Neural progenitor cell (in vitro differentiated cells): Measurements from ENCODE around the gene KCNH2. TPM values are rescaled to one million over a fixed set of nuclear protein-coding genes. Genes with fewer than 3 reads are reported as not detected.

Experiments used
- DNase-seq: peaks from one replicate; pipeline ENCODE4 v3.0.0-alpha.2; 2016; ENCODE audit warnings: low spot score
- H2AFZ ChIP-seq: fragments of 200-600 bp; sonication (generic); replicated peaks from 2 replicates; pipeline ENCODE4 v1.6.1; 2016; ENCODE audit warnings: antibody characterized with exemption
- H3F3A ChIP-seq: fragments of 200-600 bp; sonication (generic); 2 replicates; pipeline ENCODE4 v1.6.1; 2016; ENCODE audit warnings: antibody characterized with exemption, low read depth
- H3K27ac ChIP-seq: fragments of 200-600 bp; sonication (generic); 2 replicates; pipeline ENCODE4 v1.5.1; 2016; ENCODE audit warnings: mild to moderate bottlenecking
- H3K27me3 ChIP-seq: fragments of 200-600 bp; sonication (generic); 2 replicates; pipeline ENCODE4 v1.6.1; 2016; ENCODE audit warnings: mild to moderate bottlenecking, moderate library complexity
- H3K36me3 ChIP-seq: fragments of 200-600 bp; sonication (generic); 2 replicates; pipeline ENCODE4 v1.5.1; 2016
- H3K4me1 ChIP-seq: fragments of 200-600 bp; sonication (generic); 2 replicates; pipeline ENCODE4 v1.6.1; 2016; ENCODE audit warnings: mixed run types
- H3K4me2 ChIP-seq: fragments of 200-600 bp; sonication (generic); 2 replicates; pipeline ENCODE4 v1.6.1; 2016
- H3K4me3 ChIP-seq: fragments of 200-600 bp; sonication (generic); 2 replicates; pipeline ENCODE4 v1.5.1; 2016
- H3K79me2 ChIP-seq: fragments of 200-600 bp; sonication (generic); 2 replicates; pipeline ENCODE4 v1.6.1; 2016; ENCODE audit warnings: low read depth
- H3K9ac ChIP-seq: fragments of 200-600 bp; sonication (generic); 2 replicates; pipeline ENCODE4 v1.6.1; 2016
- H3K9me3 ChIP-seq: fragments of 200-600 bp; sonication (generic); 2 replicates; pipeline ENCODE4 v1.5.1; 2016; ENCODE audit warnings: low read depth
- H4K20me1 ChIP-seq: fragments of 200-600 bp; sonication (generic); 2 replicates; pipeline ENCODE4 v1.6.1; 2016; ENCODE audit warnings: low read depth
- H3K27ac Mint-ChIP-seq: 3 replicates; pipeline ENCODE4 v1.8.0; 2021; ENCODE audit warnings: mixed read lengths
- H3K27me3 Mint-ChIP-seq: 2 replicates; pipeline ENCODE4 v1.8.0; 2022; ENCODE audit warnings: low read depth, mild to moderate bottlenecking, inconsistent platforms, moderate library complexity, mixed read lengths; ENCODE audit not compliant: insufficient read depth
- H3K36me3 Mint-ChIP-seq: 3 replicates; pipeline ENCODE4 v1.8.0; 2021; ENCODE audit warnings: mixed read lengths
- H3K4me1 Mint-ChIP-seq: 3 replicates; pipeline ENCODE4 v1.8.0; 2021; ENCODE audit warnings: mixed read lengths
- H3K4me3 Mint-ChIP-seq: 3 replicates; pipeline ENCODE4 v1.8.0; 2021; ENCODE audit warnings: mild to moderate bottlenecking, moderate library complexity, mixed read lengths
- H3K9me3 Mint-ChIP-seq: 3 replicates; pipeline ENCODE4 v1.8.0; 2020; ENCODE audit warnings: mixed read lengths
- EZH2 ChIP-seq: fragments of 200-600 bp; sonication (generic); IDR thresholded peaks from 2 replicates; pipeline ENCODE4 v1.6.1; 2017; ENCODE audit warnings: antibody characterized with exemption, mild to moderate bottlenecking, moderate library complexity
- EZH2phosphoT487 ChIP-seq: fragments of 200-600 bp; sonication (generic); IDR thresholded peaks from 2 replicates; pipeline ENCODE4 v1.6.1; 2017; ENCODE audit warnings: antibody characterized with exemption
- total RNA-seq: library from RNA; depleted of rRNA; stranded (reverse); fragments of >200 nt; gene quantifications from 2 replicates; pipeline ENCODE4 v1.2.3, GENCODE V29; 2015; ENCODE audit warnings: low replicate concordance
- TF ChIP-seq, protein P1 (sequence below): fragments of 200-600 bp; sonication (generic); IDR thresholded peaks from 2 replicates; pipeline ENCODE4 v1.5.1; 2017; ENCODE audit warnings: antibody characterized with exemption, mild to moderate bottlenecking

The KCNH2 gene
- total RNA-seq, 1 donor from 2014 or later: 2.6 TPM

DNA sequence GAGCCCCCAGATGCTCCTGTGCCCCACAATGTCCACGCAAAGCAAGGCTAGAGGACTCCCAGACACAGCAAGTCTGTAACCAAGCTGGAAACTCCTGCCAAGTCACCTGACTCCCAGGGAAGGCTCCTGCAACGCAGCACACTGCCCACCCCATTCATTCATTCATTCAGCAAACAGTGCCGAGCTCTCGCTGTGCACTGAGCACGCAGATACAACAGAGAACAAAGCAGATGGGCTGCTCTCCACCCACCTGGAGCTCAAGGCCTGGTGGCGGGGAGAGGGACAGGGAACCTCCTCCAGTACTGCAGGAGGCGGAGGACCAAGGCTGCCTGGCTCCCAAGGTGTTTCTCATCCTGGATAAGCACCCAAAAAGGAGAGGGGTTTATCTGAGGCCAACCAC lies 8.6 kb downstream of the KCNH2 start:
- Histone ChIP-seq H3K27ac (no peak overlapping the region), H3K27me3 (peaks cover 16% of the 10 kb centered on the region), H2AFZ (no peak overlapping the region), H3K4me3 (no peak overlapping the region), H3K9ac (no peak overlapping the region), H3K9me3 (no peaks in the 10 kb centered on the region), H3K4me2 (peak overlapping the region; percentile 60), H4K20me1 (no peaks in the 10 kb centered on the region), H3K4me1 (peaks cover 46% of the 10 kb centered on the region), H3K79me2 (no peaks in the 10 kb centered on the region), H3K36me3 (no peaks in the 10 kb centered on the region), H3F3A (peaks cover 8% of the 10 kb centered on the region)
- Mint-ChIP-seq H3K4me3 (no peak overlapping the region), H3K27me3 (peaks cover 18% of the 10 kb centered on the region), H3K36me3 (peaks cover 2% of the 10 kb centered on the region), H3K9me3 (no peaks in the 10 kb centered on the region), H3K27ac (peak overlapping the region; percentile 51), H3K4me1 (peaks cover 40% of the 10 kb centered on the region)
- TF ChIP-seq EZH2: no peak
- TF ChIP-seq, protein P1, sequence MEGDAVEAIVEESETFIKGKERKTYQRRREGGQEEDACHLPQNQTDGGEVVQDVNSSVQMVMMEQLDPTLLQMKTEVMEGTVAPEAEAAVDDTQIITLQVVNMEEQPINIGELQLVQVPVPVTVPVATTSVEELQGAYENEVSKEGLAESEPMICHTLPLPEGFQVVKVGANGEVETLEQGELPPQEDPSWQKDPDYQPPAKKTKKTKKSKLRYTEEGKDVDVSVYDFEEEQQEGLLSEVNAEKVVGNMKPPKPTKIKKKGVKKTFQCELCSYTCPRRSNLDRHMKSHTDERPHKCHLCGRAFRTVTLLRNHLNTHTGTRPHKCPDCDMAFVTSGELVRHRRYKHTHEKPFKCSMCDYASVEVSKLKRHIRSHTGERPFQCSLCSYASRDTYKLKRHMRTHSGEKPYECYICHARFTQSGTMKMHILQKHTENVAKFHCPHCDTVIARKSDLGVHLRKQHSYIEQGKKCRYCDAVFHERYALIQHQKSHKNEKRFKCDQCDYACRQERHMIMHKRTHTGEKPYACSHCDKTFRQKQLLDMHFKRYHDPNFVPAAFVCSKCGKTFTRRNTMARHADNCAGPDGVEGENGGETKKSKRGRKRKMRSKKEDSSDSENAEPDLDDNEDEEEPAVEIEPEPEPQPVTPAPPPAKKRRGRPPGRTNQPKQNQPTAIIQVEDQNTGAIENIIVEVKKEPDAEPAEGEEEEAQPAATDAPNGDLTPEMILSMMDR: no peak
- TF ChIP-seq EZH2phosphoT487: no peak
- DNase-seq: no peak

DNA sequence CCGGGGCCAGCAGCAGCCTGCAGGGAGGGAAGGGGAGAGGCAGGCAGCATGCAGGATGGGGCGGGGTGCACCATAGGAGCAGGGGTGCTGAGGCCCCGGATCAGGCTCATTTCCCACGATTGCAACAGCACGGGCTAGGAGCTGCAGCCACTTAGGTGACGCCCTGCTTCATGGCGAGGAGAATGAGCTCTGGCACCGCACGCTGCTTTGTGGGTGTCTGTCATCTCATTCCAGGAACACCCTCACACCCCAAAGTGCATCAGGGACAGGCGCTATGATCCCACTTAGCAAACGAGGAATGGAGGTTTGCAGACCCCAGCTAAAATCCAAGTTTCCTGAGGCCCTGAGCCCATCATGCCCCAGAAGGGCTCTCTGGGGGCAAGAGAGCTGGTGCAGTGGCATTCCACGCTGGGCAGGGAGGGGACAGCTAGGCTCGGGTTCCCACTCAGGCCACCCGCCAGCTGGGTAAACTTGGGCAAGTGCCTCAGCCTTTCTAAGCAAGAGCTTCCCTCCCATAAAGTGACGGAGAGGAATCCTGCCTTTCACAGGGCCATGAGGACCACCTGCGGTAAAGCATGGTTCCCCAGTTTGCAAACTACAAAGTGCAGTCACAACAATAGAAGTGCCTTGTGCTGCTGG lies 9.3 kb downstream of the KCNH2 start:
- Mint-ChIP-seq H3K4me1 (peaks cover 44% of the 10 kb centered on the region), H3K9me3 (no peaks in the 10 kb centered on the region), H3K27me3 (peaks cover 18% of the 10 kb centered on the region), H3K27ac (no peak overlapping the region), H3K4me3 (no peak overlapping the region), H3K36me3 (peaks cover 2% of the 10 kb centered on the region)
- peak overlapping the region; percentile 60 for H3K4me2 ChIP-seq
- TF ChIP-seq EZH2phosphoT487: no peak
- peaks cover 40% of the 10 kb centered on the region for H3K4me1 ChIP-seq
- peaks cover 8% of the 10 kb centered on the region for H3F3A ChIP-seq
- peak; percentile 39 for DNase-seq
- H3K27me3 ChIP-seq: peaks cover 9% of the 10 kb centered on the region
- no peaks in the 10 kb centered on the region for H3K36me3 ChIP-seq
- H2AFZ ChIP-seq: no peak overlapping the region
- no peaks in the 10 kb centered on the region for H3K9me3 ChIP-seq
- H4K20me1 ChIP-seq: no peaks in the 10 kb centered on the region
- no peaks in the 10 kb centered on the region for H3K79me2 ChIP-seq
- H3K27ac ChIP-seq: no peak overlapping the region
- no peak overlapping the region for H3K4me3 ChIP-seq
- H3K9ac ChIP-seq: no peak overlapping the region

DNA sequence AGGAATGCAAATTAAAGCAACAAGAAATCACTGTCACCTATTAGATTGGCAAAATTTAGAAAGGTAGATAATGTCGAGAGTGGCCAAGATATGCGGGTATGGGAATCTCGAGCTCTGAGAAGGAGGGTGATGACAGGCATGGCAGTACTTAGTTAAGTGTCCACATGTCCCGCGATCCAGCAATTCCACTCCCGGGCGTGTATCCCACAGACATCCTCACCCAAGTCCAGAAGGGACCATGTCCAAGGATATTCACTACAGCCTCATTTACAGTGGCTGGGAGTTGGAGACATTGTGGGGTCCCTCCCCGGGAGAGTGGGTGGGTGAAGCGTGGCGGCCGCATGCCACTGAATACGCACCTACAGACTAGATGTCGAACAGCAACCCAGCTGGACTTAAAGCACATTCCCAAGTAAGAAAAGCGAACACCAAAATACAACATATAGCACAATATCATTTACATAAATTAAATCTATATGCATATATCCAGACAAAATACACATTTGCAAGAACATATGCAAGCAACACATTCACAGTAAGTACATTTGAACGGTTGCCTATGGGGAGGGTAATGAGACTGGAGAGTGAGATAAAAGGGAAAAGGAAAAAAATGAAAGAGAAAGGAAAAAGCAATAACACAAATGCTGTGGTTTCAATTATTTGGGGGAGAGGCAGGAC lies 9.9 kb downstream of the KCNH2 start:
- Mint-ChIP-seq H3K4me1 (peaks cover 44% of the 10 kb centered on the region), H3K27ac (no peak overlapping the region), H3K9me3 (no peaks in the 10 kb centered on the region), H3K36me3 (peaks cover under 1% of the 10 kb centered on the region), H3K27me3 (peaks cover 19% of the 10 kb centered on the region), H3K4me3 (no peak overlapping the region)
- no peak for DNase-seq
- no peak overlapping the region for H3K27ac ChIP-seq
- no peak overlapping the region for H3K4me3 ChIP-seq
- no peak for TF ChIP-seq EZH2phosphoT487
- no peak for TF ChIP-seq EZH2
- H3K9ac ChIP-seq: no peak overlapping the region
- H3K9me3 ChIP-seq: no peaks in the 10 kb centered on the region
- peaks cover 3% of the 10 kb centered on the region for H3K27me3 ChIP-seq
- H4K20me1 ChIP-seq: no peaks in the 10 kb centered on the region
- no peaks in the 10 kb centered on the region for H3K79me2 ChIP-seq
- peaks cover 8% of the 10 kb centered on the region for H3F3A ChIP-seq
- H3K4me2 ChIP-seq: no peak overlapping the region
- peaks cover 40% of the 10 kb centered on the region for H3K4me1 ChIP-seq
- H3K36me3 ChIP-seq: no peaks in the 10 kb centered on the region
- no peak overlapping the region for H2AFZ ChIP-seq

DNA sequence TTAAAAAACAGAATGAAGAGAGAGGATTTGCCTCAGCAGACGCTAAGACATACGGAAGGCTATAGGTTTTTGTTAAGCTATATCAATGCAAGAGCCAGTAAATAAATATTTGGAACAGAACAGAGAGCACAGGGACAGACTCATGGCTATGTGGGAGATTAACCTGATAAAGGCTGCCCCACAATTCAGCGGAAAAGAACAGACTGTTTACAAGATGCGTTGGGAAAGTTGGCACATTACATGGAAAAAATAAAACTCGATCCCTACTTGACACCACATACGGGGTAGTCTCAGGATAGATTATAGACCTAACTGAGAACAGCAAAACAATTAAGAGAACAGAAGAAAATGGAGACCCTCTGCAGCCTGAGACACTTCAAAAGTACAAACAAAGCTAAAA lies 10.8 kb downstream of the KCNH2 start:
- no peak overlapping the region for H3K27ac Mint-ChIP-seq
- no peak overlapping the region for H3K27ac ChIP-seq
- no peaks in the 10 kb centered on the region for H3K36me3 Mint-ChIP-seq
- no peaks in the 10 kb centered on the region for H4K20me1 ChIP-seq
- H3K4me3 ChIP-seq: no peak overlapping the region
- H3F3A ChIP-seq: peaks cover 8% of the 10 kb centered on the region
- peaks cover 45% of the 10 kb centered on the region for H3K4me1 Mint-ChIP-seq
- H3K36me3 ChIP-seq: no peaks in the 10 kb centered on the region
- TF ChIP-seq, protein P1: no peak
- no peak for TF ChIP-seq EZH2
- no peak for TF ChIP-seq EZH2phosphoT487
- no peaks in the 10 kb centered on the region for H3K27me3 ChIP-seq
- H3K27me3 Mint-ChIP-seq: peaks cover 17% of the 10 kb centered on the region
- no peaks in the 10 kb centered on the region for H3K9me3 Mint-ChIP-seq
- no peak overlapping the region for H2AFZ ChIP-seq
- no peak overlapping the region for H3K9ac ChIP-seq
- H3K79me2 ChIP-seq: no peaks in the 10 kb centered on the region
- H3K9me3 ChIP-seq: no peaks in the 10 kb centered on the region
- peaks cover 39% of the 10 kb centered on the region for H3K4me1 ChIP-seq
- no peak overlapping the region for H3K4me3 Mint-ChIP-seq
- no peak for DNase-seq
- no peak overlapping the region for H3K4me2 ChIP-seq
